ENCODE measurements around the gene MSH5.

- TF ChIP-seq POLR2AphosphoS5 (IDR thresholded peaks at IDR 0.05; ENCODE audit: low read depth), result no peak
- no peak for TF ChIP-seq REST (IDR thresholded peaks at IDR 0.05; ENCODE audit: unreplicated experiment)
- no peak for TF ChIP-seq CTCF (conservative IDR thresholded peaks at IDR 0.05; ENCODE audit: low read depth in 2 of 2)
Measured at GRCh38 chr6:31718265-31718664, 21.5 kb upstream of the MSH5 start.
